ENCODE results near the gene NBR1.
"Not testable (repeated sequence)": the region's sequence is repeated elsewhere in the genome, so short reads cannot be mapped to it uniquely, and the experiment has no call there.

NBR1 gene

GRCh38 chr17:43212641-43213490, 41.9 kb downstream of the NBR1 start:
- no peak overlapping the region for H3K4me3 ChIP-seq
- H3K9me3 ChIP-seq = no peaks in the 10 kb centered on the region
- no peak for DNase-seq (ENCODE audit: low spot score in 2 of 2)
- no peaks in the 10 kb centered on the region for H3K36me3 ChIP-seq (replicated peaks)
- H3K4me1 ChIP-seq = peaks cover 17% of the 10 kb centered on the region
- in situ Hi-C loops (cut with MboI; ENCODE audit: low sequenced_read_pairs) = no loop called here
- no peaks in the 10 kb centered on the region for H3K27me3 ChIP-seq (ENCODE audit: low read depth)

DNA sequence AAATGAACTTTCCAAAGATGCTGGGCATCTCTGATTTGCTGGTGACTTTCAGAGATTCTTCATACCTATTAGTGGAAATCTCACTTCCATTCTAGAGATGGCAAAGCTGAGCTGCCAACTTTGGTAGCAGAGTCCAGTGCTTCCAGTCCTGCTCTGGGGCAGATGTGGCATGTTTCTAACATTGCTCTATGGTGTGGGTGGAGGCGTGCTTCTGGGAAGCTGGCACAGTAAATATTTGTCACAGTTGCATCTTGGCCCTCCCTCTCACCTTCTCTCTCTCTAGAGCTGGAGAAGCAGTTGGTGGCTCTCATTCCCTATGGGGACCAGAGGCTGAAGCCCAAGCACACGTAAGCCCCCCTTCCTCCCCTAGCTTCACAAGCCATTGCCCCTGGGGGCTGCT, 42.5 kb downstream of the NBR1 start:
- Histone ChIP-seq H3K36me3 (replicated peaks) (no peaks in the 10 kb centered on the region), H3K27me3 (ENCODE audit: low read depth) (no peaks in the 10 kb centered on the region), H3K9me3 (no peaks in the 10 kb centered on the region), H3K4me1 (peaks cover 17% of the 10 kb centered on the region), H3K4me3 (no peak overlapping the region)
- in situ Hi-C loops (cut with MboI; ENCODE audit: low sequenced_read_pairs) = no loop called here
- no peak for DNase-seq (ENCODE audit: low spot score in 2 of 2)

DNA sequence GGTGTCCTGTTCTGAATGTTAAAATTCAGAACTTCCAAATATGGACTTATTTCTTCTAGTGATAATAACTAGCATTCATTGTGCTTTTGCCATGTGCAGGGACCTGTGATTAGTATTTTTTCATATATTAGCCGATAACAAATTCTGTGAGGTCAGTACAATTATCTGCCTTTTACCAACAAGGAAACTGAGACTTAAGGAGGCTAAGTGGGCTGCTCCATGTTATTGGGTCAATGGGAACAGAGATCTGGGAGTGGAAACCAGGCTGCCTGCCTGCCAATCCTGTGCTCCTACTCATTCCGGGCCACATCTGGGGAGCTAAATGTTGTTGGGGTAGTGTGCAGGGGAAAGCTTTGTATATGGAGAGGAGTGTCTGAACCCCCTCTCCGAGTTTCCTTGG, 44.3 kb downstream of the NBR1 start:
- DNase-seq (ENCODE audit: low spot score in 2 of 2) = no peak
- H3K4me3 ChIP-seq = no peak overlapping the region
- peaks cover 17% of the 10 kb centered on the region for H3K4me1 ChIP-seq
- no peaks in the 10 kb centered on the region for H3K27me3 ChIP-seq (ENCODE audit: low read depth)
- in situ Hi-C loops (cut with MboI; ENCODE audit: low sequenced_read_pairs) = no loop called here
- no peaks in the 10 kb centered on the region for H3K36me3 ChIP-seq (replicated peaks)
- no peaks in the 10 kb centered on the region for H3K9me3 ChIP-seq

DNA sequence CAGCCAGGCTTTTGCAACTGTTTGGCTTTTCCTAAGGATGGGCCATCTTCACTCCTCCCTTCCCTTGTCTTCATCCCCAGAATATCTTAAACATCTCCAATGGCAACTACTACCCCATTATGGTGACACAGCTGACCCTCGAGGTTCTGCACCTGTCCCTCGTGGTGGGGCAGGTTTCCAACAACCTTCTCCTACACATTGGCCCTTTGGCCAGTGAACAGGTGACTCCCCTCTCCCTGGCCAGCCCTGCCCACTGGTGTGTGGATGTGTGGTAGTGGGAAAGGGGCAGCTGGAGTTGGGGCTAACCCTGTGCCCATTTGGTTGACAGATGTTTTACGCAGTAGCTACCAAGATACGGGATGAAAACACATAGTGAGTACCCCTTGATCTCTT, 45.4 kb downstream of the NBR1 start:
- Histone ChIP-seq H3K4me3 (no peak overlapping the region), H3K36me3 (replicated peaks) (no peaks in the 10 kb centered on the region), H3K4me1 (peaks cover 8% of the 10 kb centered on the region; the same call in 1 of the 2 replicates), H3K9me3 (no peaks in the 10 kb centered on the region), H3K27me3 (ENCODE audit: low read depth) (no peaks in the 10 kb centered on the region)
- DNase-seq (ENCODE audit: low spot score in 2 of 2) = no peak
- in situ Hi-C loops (cut with MboI; ENCODE audit: low sequenced_read_pairs) = no loop called here

DNA sequence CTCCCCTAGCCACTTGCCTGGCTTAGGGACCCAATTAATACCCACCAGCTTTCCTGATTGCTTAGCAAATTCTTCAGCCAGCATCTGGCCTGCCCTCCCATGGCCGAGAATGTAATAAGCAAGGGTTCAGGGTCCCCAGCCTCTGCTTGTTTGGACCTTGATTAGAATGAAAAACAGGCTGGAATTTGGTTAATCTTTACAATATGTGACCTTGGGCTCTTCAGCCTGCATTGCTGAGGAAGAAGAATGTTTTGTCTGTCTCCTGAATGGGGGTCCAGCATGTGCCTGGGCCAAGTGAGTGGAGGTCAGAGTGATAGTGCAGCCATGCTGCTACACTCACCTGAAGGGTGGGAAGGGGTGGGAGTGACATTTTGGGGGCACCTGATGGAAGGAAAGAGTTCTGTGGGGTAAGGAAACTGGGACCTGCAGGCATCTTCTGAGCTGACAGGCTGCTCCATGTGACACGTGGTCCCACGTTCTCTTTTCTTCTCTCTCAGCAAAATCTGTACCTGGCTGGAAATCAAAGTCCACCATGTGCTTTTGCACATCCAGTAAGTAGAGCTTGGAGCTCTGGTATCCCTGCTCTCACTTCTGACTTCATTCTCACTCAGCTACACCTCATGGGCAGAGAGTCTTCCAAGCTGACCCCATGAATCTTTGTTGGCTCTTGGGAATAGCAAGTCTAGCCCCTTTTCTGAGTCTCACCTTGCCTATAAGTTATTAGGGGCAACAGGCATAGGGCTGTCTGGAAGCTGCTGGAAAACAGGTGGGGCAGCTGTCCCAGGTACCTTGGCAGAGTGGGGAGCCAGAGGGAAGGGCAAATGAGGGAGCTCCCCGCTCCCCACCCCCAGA, 46.0 kb downstream of the NBR1 start:
- H3K4me3 ChIP-seq = no peak overlapping the region
- DNase-seq (ENCODE audit: low spot score in 2 of 2) = no peak
- H3K4me1 ChIP-seq = peaks cover 7% of the 10 kb centered on the region; the same call in 1 of the 2 replicates
- in situ Hi-C loops (cut with MboI; ENCODE audit: low sequenced_read_pairs) = no loop called here
- no peaks in the 10 kb centered on the region for H3K36me3 ChIP-seq (replicated peaks)
- no peaks in the 10 kb centered on the region for H3K27me3 ChIP-seq (ENCODE audit: low read depth)
- no peaks in the 10 kb centered on the region for H3K9me3 ChIP-seq

- Histone ChIP-seq H3K36me3 (replicated peaks) (no peaks in the 10 kb centered on the region), H3K4me1 (peaks cover under 1% of the 10 kb centered on the region; the same call in 1 of the 2 replicates), H3K9me3 (no peaks in the 10 kb centered on the region), H3K27me3 (ENCODE audit: low read depth) (no peaks in the 10 kb centered on the region), H3K4me3 (no peak overlapping the region)
- in situ Hi-C loops (cut with MboI; ENCODE audit: low sequenced_read_pairs) = no loop called here
- no peak for DNase-seq (ENCODE audit: low spot score in 2 of 2)
Observed at GRCh38 chr17:43217614-43218087, 46.6 kb downstream of the NBR1 start.

GRCh38 chr17:43219001-43219400, 48.0 kb downstream of the NBR1 start:
- H3K27me3 ChIP-seq (ENCODE audit: low read depth) = no peaks in the 10 kb centered on the region
- H3K4me3 ChIP-seq = no peak overlapping the region
- H3K4me1 ChIP-seq = no peaks in the 10 kb centered on the region
- no peak for DNase-seq (ENCODE audit: low spot score in 2 of 2)
- H3K36me3 ChIP-seq (replicated peaks) = no peaks in the 10 kb centered on the region
- no peaks in the 10 kb centered on the region for H3K9me3 ChIP-seq
- in situ Hi-C loops (cut with MboI; ENCODE audit: low sequenced_read_pairs) = no loop called here

GRCh38 chr17:43219746-43220380, 48.8 kb downstream of the NBR1 start:
- no peaks in the 10 kb centered on the region for H3K36me3 ChIP-seq (replicated peaks)
- DNase-seq (ENCODE audit: low spot score in 2 of 2) = no peak
- H3K27me3 ChIP-seq (ENCODE audit: low read depth) = no peaks in the 10 kb centered on the region
- H3K4me3 ChIP-seq = no peak overlapping the region
- in situ Hi-C loops (cut with MboI; ENCODE audit: low sequenced_read_pairs) = no loop called here
- no peaks in the 10 kb centered on the region for H3K9me3 ChIP-seq
- no peaks in the 10 kb centered on the region for H3K4me1 ChIP-seq

DNA sequence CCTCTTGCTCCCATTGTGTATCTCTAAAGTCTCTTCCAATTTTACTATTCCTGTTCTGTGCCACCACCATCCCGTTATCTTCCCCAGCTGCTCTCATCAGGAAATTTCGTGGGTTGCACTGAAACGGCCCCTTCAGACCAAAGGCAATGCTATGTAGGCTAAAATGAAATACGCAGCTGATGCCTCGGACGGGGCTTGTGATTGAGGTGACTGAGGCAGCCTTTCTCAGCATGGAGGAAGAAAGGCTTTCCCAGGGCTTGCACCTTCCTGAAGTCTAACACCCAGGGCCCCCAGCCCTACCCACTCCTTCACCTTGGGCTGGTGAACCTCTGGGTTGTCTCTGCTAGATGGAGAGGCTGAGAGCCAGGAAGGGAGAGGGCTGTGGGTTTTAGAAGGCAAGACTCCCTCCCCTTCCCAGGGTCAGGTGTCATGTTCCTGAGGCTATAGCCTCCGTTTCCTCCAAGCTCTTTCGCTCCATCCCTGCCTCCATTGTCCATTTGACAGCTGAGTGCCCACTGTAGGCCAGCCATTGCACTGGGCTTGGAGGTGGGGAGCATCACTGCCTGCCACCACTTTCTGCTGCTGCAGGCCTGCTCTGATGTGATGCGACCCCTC, 49.6 kb downstream of the NBR1 start:
- no peak for DNase-seq (ENCODE audit: low spot score in 2 of 2)
- no peaks in the 10 kb centered on the region for H3K4me1 ChIP-seq
- H3K36me3 ChIP-seq (replicated peaks) = no peaks in the 10 kb centered on the region
- no peaks in the 10 kb centered on the region for H3K9me3 ChIP-seq
- H3K27me3 ChIP-seq (ENCODE audit: low read depth) = no peaks in the 10 kb centered on the region
- H3K4me3 ChIP-seq = no peak overlapping the region
- in situ Hi-C loops (cut with MboI; ENCODE audit: low sequenced_read_pairs) = no loop called here

DNA sequence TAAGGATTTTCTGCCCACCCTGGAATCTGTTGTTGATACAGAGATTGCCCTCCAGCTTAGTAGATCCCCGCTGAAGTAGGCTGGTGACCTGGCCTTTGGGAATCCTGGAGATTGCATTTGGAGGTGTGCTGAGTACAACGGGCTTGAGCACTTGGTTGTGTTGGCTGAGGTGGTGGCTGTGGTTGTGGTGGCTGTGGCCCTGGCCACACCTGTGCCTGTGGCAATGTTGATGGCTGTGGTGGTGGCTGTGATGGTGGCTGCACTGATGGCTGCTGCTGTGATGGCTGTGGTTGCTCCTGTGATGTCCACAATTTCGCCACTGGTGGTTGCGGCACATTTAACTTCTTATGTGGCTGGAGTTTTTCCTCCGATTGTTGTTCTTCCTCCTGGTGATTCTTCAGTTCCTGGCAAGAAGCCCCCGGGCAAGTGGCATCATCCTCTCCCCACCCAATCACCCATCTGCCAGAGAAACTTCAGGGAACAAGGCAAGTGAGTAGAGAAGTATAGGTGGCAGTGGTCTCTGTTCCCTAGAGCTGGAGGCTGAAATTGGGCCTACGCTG, 53.2 kb downstream of the NBR1 start:
- Histone ChIP-seq H3K36me3 (replicated peaks) (no peaks in the 10 kb centered on the region), H3K4me1 (no peaks in the 10 kb centered on the region), H3K9me3 (no peaks in the 10 kb centered on the region), H3K27me3 (ENCODE audit: low read depth) (no peaks in the 10 kb centered on the region), H3K4me3 (no peak overlapping the region)
- DNase-seq (ENCODE audit: low spot score in 2 of 2) = no peak
- in situ Hi-C loops (cut with MboI; ENCODE audit: low sequenced_read_pairs) = no loop called here

DNA sequence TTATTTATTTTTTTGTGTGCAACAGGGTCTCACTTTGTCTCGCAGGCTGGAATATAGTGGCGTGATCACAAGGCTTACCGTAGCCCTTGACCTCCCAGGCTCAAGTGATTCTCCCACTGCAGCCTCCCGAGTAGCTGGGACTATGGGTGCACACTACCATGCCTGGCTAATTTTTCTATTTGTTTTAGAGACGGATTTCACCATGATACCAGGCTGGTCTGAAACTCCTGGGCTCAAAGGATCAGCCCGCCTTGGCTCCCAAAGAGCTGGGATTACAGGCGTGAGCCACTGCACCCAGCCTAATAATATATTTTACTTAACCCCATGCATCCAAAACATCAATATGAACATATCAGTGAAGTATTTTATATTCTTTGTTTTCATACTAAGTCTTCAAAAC, 55.4 kb downstream of the NBR1 start:
- Histone ChIP-seq H3K4me1 (no peaks in the 10 kb centered on the region), H3K36me3 (replicated peaks) (no peaks in the 10 kb centered on the region), H3K9me3 (no peaks in the 10 kb centered on the region), H3K4me3 (no peak overlapping the region), H3K27me3 (ENCODE audit: low read depth) (no peaks in the 10 kb centered on the region)
- in situ Hi-C loops (cut with MboI; ENCODE audit: low sequenced_read_pairs) = loop anchor here (5.0 kb wide), 1 partner anchor 96 kb away; no protein-coding TSS in a partner anchor
- DNase-seq (ENCODE audit: low spot score in 2 of 2) = no peak

DNA sequence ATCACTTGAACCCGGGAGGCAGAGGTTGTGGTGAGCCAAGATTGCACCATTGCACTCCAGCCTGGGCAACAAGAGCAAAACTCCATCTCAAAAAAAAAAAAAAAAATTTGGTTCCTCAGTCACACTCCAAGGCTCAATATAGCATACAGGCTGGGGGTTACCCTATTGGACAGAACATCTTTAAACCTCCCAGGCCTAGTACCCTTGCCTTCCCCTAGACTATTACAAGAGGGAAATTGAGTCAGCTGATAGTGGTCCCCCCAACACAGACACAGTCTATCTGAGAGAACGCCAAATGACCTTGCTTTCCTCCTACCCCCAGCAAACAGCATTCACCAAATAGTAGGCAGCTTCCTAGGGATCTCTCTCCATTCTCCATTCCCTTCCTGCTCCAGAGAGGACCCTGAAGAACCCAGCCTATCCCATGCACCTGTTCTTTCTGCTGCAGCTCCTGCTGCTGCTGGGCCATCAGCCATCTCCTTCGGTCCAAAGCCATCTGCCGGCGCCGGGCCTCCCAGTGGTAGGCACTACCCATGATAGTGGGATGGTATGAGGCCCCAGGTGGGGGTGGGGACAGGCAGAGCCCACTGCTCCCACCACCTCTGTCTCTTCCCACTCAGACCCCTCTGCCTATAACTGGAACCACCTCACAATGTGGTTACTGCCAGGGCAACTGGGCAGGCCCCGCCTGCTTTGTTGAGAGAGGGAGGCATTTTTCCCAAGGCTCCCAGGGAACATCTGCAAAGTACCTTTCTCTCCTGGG, 57.2 kb downstream of the NBR1 start, which contains the start of gene CCDC200:
CCDC200 (minus strand) TSS at position 604 of the 763 bp plus-strand sequence; CDS start at position 535, 69 bp downstream.
- H3K4me1 ChIP-seq; DNase-seq (ENCODE audit: low spot score in 2 of 2); H3K36me3 ChIP-seq (replicated peaks); H3K27me3 ChIP-seq (ENCODE audit: low read depth); H3K4me3 ChIP-seq; H3K9me3 ChIP-seq: not testable (repeated sequence)
- in situ Hi-C loops (cut with MboI; ENCODE audit: low sequenced_read_pairs) = loop anchor here (5.0 kb wide), 1 partner anchor 94 kb away; no protein-coding TSS in a partner anchor

All from HAP-1 (cell line).